HG03159 (cell line): Measurements from ENCODE around the gene CTSZ.
"Not testable (repeated sequence)": the region's sequence is repeated elsewhere in the genome, so short reads cannot be mapped to it uniquely, and the experiment has no call there.

ENCODE experiments used
- ATAC-seq: cut with Tn5 transposase; IDR thresholded peaks from one replicate; pipeline ENCODE4 v1.9.1; 2021; ENCODE audit warnings: mild to moderate bottlenecking, moderate library complexity; ENCODE audit not compliant: unreplicated experiment

The CTSZ gene

DNA sequence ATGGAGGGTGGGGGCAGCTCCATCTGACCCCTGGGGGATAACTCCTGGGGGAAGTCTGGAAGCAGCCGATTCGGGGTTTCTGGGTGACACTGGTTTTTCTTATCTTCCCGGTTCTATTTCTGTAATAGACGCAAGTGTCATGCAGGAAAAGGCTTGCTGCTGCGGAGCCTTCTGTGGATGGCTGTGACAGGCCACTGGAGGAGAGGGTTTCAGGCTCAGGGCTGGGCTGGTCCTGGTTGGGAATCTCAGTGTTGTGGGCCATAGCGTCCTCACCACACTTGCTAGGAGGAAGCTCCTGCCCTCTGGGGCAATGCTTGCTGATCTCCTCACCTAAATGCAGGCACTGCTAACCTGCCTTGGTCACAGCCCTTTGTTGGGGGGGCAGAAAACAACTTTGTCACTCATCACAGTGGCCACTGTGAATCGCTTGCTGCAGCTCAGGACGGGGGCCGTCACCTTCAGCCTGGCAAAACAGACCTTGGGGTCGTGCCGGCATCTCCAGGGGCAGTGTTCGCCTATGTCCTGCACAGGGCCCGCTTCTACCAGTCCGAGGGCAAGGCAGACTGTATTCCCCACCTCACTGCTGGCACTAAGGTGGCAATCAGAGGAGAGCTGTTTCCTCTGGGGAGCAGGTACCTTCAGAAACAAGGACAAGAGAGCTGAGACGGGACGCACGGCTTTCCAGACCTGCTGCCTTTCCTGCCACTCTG is 7.8 kb upstream of the CTSZ start:
- no peak for ATAC-seq

DNA sequence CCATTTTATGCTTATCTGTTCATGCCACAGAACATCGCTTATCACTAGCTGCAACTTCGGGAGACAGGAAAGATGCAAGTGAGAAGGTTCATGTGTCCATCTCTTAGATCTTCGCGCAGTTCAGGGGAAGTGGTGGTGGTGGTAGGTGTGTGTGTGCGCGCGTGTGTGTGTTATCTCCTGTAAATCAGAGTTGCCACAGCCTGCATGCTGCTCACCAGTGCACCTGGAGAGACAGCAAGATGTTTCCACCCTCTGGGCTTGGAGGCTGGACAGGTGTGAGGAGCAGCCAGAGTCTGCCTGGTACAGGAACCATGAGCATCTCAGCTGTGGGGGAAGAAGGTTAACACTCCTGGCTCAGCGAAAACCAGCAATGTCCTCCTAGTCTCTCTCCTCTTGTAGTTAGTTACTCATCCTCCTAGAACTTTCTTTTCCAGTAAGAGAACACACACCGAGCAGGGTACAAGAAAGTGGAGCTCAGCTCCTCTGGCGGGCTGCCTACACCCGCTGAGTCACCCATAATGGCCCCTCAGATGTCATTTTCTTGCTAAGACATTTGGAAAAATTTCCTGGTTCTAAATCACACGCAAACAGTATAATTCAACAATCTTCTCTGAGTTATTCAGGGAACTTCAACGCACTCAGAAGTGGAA is 7.0 kb upstream of the CTSZ start:
- ATAC-seq, result no peak

DNA sequence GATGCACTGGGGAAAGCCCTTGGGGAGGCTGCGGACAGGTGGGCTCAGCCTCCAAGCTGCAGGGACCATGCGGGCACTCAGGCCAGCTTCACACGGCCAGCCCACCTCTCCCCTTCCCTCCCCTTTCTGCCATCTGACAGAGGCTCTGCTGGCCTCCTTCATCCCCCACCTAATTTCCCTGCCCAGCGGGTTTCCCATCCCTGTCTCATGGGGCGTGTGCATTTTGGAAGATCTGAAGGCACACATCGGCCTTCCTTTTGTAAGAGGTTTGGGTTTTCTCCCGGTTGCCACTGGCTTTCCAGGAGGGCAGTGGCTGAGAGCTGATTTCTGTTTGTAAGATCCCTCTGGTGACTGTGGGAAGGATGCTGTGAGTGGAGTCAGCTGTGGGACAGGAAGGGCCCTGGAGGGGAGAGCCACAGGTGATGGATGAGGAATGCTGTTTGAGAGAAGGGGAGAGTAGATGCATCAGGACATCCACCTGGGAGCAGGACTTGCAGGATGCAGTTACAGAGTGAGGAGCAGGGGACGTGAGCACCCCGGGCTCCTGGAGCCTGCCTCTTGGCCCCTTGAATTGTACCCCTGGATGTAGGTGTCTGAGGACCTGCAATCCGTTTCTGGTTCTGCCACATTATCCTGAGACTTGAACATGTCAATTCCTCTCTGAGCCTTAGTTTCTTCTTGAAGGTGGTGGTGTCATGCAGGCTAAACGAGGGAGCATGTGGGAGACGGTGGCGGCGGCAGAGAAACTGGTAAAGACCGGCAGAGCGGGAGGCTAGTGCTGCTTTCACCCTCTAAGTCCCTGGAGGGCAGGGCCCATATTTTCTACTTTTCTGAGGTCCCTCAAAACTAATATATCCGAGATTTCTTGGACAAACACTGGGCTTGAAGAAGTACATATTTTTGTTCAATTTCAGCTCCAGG is 6.2 kb upstream of the CTSZ start:
- ATAC-seq, result no peak

DNA sequence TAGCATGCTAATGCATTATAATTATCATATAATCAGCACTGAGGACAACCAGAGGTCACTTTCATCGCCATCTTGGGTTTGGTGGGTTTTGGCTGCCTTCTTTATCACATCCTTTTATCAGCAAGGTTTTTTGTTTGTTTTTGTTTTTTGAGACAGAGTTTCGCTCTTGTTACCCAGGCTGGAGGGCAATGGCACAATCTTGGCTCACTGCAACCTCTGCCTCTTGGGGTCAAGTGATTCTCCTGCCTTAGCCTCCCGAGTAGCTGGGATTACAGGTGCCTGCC is 4.8 kb upstream of the CTSZ start:
- not testable (repeated sequence) for ATAC-seq

DNA sequence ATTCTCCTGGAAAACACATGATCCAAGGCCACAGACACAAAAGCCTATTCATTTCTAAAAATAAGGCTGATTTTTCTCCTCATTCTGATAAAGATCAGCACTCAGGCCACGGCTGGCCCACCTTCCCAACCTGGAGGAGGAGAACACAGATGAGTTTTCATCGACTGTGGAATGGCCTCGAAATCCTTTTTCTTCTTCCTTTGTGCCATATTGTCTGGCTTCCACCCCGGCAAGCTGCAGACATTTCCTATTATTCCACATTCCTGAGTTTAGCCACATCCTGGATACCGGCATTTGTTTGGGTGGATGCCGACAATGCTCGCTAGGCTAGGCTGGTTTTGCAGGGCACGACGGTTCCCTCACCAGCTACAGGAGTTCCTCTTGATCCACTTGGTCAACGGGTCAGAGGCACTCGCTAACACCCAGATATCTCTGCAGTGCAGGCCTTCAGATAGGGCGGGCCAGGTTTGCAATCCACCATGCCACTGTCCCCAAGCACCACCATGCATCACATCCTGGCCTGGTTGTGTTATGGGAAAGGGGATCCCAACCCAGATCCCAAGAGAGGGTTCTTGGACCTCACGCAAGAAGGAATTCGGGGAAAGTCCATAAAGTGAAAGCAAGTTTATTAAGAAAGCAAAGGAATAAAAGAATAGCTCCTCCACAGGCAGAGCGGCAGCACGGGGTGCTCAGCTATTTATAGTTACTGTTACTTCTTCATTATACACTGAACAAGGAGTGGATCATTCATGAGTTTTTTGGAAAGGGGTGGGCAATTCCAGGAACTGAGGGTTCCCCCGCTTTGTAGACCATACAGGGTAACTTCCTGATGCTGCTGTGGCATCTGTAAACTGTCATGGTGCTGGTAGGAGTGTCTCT is 4.2 kb upstream of the CTSZ start:
- no peak for ATAC-seq

DNA sequence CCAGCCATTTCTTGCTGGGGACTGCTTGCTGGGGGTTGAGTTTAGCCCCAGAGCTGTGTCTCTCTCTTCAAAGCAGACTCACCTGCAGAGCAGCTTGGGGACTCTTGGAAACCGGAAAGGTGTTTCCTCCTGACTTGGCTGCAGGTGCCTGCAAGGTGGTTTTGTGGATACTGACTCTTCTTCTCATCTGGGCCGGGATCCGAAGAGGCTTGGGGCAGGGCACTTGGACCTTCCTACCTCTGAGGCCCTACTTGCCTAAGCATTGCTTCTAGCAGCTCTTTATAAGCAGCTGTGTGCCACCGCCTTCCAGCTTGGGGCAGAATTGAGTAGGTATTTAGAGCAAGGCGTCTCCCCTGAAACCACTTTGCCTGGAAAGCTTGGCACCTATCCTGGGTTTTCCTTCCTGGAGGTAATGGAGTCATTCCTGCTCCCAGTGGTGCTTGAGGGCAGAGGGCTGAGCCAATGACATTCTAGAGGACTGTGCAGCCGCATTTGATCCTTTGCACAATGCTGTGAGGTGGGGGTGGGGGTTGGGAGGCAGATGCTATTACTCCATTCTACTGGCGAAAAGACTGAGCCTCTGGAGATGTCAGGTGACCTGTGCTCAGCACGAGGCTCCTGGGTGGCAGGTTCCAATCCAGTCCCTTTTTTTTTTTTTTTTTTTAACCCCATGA is 3.4 kb upstream of the CTSZ start:
- ATAC-seq, result no peak

DNA sequence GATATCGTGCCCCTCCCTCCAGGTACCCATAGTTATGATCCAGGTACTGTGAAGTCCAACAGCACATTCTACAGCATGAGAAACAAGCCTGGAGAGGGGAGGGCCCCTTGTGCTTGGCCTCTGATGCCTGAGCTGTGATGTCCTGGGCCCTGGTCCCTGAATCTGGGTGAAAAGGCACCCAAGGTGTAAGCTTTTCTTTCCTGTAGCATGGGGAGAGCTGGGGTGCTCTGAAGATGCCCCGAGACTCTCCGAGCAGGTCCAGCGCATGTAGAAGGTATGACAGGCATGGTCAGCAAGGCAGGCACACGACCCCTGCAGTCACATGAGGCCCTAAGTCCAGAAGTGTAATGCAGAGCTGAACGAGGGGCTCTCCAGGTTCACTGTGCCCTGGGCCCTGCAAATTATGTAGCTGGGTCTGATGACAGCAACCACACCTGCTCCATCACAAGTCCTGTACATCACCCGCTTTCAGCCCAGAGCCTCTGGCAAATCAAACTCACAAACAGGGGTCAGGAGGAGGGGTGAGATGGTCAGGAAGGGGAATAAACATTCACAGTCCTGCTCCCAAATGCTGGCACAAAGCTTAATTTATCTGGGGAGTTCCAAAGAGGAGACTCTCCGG is 1.8 kb upstream of the CTSZ start:
- no peak for ATAC-seq

DNA sequence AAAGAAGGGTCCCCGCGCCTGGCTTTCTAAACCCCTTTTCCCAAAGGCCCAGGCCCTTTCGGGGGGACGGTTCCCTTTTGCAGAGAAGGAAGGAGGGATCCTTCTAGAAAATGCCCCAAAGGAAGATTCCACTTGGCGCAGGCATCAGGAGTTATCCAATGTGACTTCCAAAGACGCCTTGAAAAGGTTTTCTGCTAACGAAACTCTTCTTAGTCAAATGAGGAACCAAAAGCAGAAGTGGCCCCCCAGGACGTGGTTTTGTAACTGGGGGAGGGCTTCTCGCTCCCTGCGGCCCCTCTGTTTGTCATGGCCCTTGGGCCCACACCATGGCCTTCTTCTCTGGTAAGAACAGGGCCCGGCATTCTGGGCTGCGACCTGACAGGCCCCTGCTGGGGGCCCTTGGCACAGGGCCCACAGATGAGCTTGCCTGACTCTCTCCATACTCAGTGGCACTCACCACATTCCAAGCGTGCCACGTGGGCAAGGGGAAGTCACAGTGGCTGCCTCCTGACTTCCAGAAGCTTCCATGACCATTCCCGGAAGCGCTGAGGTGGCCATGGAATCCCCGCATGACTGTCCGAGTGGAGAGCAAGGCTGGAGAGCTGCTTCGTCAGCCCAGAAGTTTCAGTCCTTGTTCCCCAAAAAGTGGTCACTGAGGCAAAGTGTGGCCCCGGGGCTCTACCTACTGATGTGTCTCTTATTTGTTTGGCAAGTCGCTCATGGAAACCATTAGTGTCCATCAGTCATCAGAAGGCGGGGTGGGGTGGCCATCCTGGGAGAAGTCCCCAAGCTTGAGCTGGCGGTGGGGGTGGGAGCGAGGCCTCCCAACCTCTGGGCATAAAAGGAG is 834 bp upstream of the CTSZ start:
- peak; percentile 35 for ATAC-seq

DNA sequence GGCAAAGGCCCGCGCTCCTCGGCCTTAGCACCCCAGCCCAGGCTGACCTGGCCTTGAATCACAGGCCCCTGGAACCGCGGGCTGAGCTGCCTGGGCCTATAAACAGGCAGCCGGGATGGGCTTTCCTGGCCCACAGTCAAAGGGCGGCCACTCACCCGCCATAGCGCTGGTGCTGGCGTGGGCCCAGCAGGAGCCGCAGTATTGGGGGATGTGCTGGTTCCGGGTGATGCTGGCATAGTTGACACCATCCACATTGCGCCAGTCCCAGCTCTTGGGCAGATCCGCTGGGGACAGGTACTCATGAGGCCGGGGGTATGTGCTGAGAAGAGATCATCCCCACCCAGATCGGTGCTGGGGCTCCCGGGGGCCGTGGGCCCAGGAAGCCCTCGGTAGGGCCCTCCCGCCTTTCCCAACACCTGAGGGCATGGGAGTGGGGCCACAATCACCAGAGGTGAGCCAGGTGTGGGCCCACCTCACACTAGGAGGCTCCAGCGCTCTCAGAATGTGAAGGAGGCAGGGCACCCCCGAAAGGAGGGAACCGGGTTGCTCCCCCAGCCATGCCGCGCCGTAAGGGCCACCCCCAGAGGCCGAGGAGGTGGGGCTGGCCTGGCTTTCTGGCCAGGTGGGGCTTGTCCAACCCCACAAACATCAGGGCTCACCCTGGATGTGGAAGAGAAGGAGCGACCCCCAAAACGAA is 739 bp downstream of the CTSZ start:
- no peak for ATAC-seq

DNA sequence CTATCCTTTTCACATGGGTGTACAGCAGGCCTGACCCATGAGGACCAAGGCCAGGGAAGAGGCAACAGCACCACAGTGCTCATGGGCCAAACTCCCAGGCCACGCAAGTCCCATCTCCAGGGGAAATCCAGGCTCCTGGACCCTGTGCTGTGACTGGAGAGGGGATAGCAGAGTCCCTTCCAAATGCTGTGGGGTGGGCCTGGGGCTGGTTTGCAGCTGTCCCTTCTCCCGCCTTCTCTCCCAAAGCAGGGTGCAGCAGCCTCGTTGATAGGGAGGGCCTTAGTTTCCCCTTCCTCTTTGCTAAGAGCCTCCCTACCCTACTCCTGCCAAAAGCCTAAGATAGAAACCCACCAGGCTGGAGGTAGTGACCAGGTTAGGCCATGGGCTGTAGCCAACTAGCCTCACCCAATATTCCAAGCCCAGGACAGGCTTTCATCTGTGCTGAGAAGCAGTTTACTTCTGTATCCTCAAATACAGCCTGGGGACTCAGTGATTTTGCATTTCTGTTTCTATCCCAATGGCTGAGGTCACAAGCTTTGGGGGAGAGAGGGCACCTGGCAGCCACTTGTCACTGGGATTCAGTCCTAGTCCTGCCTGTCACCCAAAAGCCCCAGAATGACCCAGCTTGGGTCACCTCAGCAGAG is 1.4 kb downstream of the CTSZ start:
- ATAC-seq, result no peak

DNA sequence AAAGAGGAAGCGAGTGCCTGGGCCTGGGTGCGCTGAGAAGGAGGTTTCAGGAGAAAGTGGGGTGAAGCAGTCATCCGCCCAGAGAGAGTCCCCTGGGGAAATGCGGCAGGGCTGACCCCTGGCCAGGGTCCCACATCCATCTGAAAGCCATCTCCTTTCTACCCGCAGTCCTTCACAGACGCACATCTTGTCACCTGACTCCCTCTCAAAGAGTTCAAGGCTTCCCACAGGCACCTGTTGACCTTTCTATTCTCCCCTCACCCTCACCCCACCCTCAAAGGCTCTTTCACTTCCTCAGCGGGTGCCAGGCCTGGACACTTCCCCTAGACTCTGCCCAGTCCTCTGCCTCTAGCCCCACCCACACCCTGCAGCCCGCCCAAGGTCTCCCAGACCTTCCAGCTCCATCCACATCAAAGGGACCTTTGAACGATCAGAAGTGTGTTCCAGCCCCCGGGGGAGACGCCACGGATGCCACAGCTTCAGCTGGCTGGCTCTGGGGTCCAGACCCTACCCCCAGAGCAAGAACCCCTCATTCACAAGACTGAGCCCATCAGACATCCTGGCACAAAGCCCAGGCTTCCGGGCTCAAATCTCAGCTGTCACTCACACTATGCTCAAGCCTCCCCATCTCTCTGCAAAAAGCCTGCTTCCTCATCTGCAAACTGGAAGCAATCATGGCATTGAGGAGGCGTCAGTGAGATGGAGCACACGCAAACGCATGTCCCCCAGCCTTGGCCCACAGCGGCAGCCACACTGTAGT is 2.1 kb downstream of the CTSZ start:
- ATAC-seq, result peak; percentile 55

DNA sequence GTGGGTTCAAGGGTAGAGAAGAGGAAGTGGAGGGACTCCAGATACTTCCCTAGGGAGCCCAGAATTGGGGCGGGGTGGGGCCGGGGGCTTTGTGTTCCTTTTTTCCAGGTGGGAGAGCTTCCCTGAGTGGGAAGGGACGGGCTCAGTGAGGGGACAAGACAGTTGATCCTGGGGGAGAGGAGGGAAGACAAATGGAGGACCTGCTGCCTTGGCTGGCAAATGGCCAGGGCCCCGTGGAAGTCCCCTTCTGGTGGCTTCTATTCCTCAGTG is 2.6 kb downstream of the CTSZ start:
- no peak for ATAC-seq

DNA sequence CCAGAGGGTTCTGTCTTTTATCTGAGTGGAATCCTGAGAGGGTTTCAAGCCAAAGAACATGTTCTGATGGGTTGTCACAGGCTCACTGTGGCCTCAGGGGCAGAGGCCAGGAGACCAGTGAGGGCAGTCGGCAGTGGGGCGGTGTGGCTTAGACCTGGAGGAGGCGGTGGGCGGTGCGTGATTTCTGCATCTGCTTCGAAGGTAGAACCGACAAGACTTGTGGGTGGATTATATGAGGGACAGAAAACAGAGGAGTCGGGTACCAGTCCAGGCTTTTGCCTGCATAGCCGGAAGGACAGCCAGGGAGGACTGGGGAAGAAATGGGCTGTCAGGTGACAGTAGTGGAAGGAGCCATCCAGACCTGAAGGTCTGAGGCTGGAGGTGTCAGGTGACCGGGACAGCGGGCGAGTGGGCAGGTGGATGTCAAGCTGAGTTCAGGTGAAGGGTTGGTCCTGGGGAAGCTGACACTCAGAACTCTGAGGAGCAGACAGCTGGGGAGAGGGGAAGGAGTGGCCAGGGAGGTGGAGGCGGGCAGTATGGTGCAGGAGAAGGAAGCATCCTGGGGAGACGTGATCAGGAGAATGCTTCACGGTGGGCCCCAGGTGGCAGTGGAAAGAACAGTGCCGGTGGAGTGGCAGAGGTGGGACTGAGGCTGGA is 3.1 kb downstream of the CTSZ start:
- ATAC-seq, result no peak

DNA sequence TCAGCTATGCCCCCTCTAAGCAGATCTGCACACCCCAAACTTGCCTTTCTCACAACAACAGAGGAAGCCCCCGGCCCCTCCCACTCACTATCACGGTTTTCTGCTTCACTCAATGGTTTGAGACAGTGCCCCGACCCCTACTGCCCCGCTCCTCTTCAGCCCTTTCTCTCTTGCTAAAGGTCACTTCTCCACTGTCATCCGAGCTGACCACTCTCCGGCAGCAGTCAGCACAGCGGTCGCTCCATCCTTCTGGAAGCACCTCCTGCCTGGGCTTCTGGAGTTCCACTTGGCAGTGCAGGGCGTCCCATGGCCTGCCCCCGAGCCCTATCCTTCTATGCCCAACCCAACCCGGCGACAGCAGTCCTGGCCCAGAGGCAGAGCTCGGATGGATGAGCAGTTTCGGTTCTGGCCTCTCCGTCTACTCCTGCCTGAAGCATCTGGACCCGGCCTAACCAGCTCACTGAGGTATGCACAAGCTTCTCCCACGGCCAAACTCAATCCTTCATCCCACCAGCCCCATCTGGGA is 4.1 kb downstream of the CTSZ start:
- no peak for ATAC-seq

DNA sequence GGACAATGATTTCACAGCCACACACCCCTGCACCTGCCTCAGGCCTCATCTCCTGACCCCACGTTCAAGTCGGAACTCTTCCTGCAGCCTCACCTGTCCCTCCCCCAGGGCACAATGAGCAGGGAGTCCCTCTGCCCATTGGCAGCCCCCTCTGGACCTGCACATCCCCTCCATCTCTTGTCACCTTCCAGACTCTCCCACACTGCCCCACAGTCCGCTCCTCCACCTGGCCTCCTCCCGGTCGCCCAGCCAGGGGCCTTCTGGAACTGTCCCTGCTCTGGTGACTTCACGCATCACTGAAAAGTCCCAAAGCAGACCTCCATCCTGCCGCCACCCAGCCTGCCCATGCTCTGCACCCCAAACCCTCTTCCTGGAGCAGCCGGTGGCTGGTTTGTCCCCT is 4.7 kb downstream of the CTSZ start:
- no peak for ATAC-seq

DNA sequence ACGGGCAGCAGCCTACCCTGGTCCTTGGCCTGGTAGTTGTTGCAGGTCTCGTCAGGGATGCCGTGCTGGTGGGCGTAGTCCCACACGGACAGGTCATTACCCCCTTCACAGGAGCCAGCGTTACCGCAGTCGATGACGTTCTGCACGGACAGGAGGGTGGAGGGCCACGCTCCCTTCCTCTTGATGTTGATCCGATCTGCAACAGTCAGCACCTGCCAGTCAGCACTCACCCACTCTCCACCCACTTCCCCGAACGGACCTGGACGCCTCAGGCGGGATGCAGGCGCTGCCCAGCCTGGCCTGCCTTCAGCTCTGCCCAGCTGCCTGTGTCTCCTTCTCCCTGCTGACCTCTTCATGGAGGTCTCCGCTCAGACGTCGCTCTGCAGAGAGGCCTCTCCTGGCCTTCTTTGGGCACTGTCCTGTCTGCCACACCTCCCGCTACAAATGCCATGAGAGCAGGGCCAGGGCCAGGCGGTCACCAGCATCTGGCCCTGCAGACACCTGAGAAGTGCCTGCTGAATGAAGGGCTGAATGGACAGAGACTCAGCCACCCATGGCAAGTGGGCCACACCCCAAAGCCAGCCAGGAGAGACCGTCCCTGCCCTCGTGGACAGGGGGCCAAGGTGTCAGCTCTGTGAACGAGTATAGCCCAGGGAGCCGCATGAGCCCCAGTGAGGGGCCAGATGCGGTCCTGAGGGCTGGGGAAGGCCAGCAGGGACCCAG is 5.4 kb downstream of the CTSZ start:
- ATAC-seq, result no peak
